Body of pancreas (tissue), 4 donors: ENCODE data around the gene IL18RAP.

Experiments
- CTCF ChIP-seq, 7 experiments: fragments of 450-650 bp in 4 of 7; fragments of 200-600 bp in 3 of 7; sonication (generic) in 3 of 7; IDR thresholded peaks; one replicate each; pipeline ENCODE4 v1.5.1; 2016 to 2019; ENCODE audit warnings: antibody characterized with exemption in 7 of 7
- POLR2A ChIP-seq, 3 donors: fragments of 450-650 bp; IDR thresholded peaks; one replicate each; pipeline ENCODE4 v1.6.1; 2016; ENCODE audit warnings: antibody characterized with exemption in 3 of 3, mild to moderate bottlenecking in 2 of 3

DNA sequence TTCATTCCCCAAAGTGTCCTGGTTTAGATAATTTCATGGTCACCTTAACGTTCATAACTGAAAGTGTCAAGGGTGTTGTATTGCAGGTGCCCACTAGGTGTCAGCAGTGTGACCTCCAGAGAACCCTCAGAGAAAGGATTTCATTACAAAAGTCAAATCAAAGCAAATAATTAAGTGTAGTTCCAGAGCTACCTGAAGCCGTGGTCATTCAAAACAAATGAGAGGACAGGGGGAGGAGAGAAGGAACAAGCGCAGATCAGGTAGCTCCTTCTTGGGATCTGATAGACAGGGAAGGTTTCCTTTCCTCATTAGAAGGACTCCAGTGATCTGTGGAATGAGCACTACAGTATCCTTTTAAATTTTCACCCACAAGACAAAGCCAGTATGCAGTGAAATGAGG is 50.1 kb downstream of the IL18RAP start, which contains the start of gene SLC9A4:
- no peak for TF ChIP-seq POLR2A (IDR thresholded peaks at IDR 0.05)
- TF ChIP-seq CTCF (IDR thresholded peaks at IDR 0.05) = peak; percentile 72 to 80 (median 77)
